Measurements from ENCODE around the gene SLC25A21.

Gene SLC25A21

GRCh38 chr14:36979863-36980262 lies 192.5 kb downstream of the SLC25A21 start:
- DNase-seq: no peak

GRCh38 chr14:36976571-36977023 lies 195.8 kb downstream of the SLC25A21 start:
- DNase-seq: peak; percentile 34

- DNase-seq: peak; percentile 6
Measured at GRCh38 chr14:36975834-36976233, 196.6 kb downstream of the SLC25A21 start.

- no peak for DNase-seq
Measured at GRCh38 chr14:36974985-36975384, 197.4 kb downstream of the SLC25A21 start.

- DNase-seq: peak; percentile 46
Measured at GRCh38 chr14:36973806-36974442, 198.5 kb downstream of the SLC25A21 start.

- DNase-seq: no peak
Measured at GRCh38 chr14:36971263-36971855, 201.0 kb downstream of the SLC25A21 start.

GRCh38 chr14:36967892-36968555 lies 204.4 kb downstream of the SLC25A21 start:
- DNase-seq: no peak

- no peak for DNase-seq
Measured at GRCh38 chr14:36955967-36956366, 216.4 kb downstream of the SLC25A21 start.

- peak; percentile 13 for DNase-seq
Measured at GRCh38 chr14:36955376-36955775, 217.0 kb downstream of the SLC25A21 start.

- peak; percentile 84 for DNase-seq
Measured at GRCh38 chr14:36952689-36953088, 219.7 kb downstream of the SLC25A21 start.

GRCh38 chr14:36951380-36951911 lies 221.0 kb downstream of the SLC25A21 start:
- no peak for DNase-seq

- DNase-seq: no peak
Measured at GRCh38 chr14:36950812-36951211, 221.6 kb downstream of the SLC25A21 start.

- no peak for DNase-seq
Measured at GRCh38 chr14:36949371-36949770, 223.0 kb downstream of the SLC25A21 start.

- DNase-seq: no peak
Measured at GRCh38 chr14:36948157-36948859, 224.1 kb downstream of the SLC25A21 start.

GRCh38 chr14:36947362-36947761 lies 225.0 kb downstream of the SLC25A21 start:
- DNase-seq: no peak

GRCh38 chr14:36946872-36947271 lies 225.5 kb downstream of the SLC25A21 start:
- no peak for DNase-seq

GRCh38 chr14:36944307-36945010 lies 227.9 kb downstream of the SLC25A21 start:
- DNase-seq: peak; percentile 69

- DNase-seq: peak; percentile 40
Measured at GRCh38 chr14:36942522-36943245, 229.7 kb downstream of the SLC25A21 start.

- DNase-seq: peak; percentile 56
Measured at GRCh38 chr14:36941783-36942521, 230.5 kb downstream of the SLC25A21 start.

GRCh38 chr14:36940476-36940875 lies 231.9 kb downstream of the SLC25A21 start:
- no peak for DNase-seq

- DNase-seq: no peak
Measured at GRCh38 chr14:36939265-36939664, 233.1 kb downstream of the SLC25A21 start.
